ENCODE results near the gene PARD3B.

Gene PARD3B

DNA sequence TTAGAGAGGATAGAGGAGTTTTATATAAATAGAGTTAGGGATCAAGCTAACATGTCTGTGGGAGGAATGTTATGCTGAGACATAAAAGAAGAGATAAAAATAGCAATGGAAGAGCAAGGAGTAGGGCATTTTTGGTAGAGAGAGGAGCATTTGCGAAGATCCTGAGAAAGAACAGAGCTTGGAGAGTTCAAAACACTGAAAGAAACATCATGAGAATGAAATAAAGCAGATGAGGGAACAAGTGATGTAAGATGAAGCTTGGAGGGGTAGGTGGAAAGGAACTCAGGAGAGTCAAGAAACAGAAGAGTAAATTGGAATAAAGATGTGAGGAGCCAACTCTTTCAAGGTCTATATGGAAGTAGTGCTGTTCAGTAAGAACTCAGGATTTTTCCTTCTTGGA, 308.6 kb downstream of the PARD3B start:
- DNase-seq: no peak

DNA sequence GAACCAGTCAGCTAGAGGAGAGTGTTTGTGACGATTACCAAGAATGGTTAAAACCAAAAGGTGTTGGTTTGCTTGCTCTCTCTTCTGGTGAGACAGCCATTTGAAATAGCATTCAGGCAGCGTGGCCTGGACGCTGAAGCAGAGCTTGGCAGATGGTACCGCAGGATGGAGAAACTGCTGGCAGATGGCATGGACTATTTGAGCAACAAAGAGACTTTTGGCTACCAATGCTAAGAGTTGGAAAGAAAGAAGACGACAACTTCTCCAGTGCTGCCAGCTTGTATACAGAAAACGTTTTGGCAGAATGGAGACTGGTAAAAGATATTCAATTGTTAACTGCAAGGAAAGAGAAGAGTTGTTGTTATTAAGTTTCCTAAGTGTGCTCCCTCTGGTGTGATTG, 315.0 kb downstream of the PARD3B start:
- no peak for DNase-seq

DNA sequence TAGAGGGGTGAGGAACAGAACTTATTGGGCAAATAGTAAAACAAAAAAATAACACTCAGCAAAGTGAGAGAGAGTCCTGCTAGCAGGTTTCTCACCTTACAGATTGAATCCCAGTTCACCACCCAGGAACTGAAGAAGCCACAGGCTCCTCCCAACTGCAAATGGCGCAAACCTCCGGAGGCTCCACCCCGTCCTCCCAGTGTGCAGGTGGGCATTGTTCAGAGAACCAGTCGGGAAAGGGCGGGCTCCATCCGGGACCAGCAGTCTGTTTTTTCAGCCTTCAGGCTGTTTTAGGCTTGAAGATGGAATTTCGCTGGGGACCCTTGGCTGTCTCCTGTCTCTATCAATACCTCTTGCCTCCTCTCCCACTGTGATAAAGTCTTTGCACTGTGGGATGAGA, 317.5 kb downstream of the PARD3B start:
- DNase-seq: no peak

DNA sequence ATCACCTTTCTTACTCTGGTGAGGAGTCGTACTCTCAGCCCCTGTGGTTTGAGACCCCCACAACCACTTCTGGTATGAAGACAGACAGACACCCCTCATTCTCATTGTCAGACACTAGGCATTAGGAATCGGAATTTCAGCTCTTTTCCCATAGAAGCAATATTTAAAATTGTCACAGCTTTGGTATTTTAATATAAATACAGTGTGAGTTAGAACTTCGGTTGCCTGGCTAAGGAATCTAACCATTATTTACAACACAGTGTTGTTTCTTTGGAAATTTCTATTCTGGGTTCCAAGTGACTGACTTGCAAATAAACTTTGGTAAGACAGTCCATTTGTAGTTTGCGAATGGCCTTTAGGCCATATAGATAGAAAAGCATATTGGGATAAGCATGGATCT, 318.1 kb downstream of the PARD3B start:
- DNase-seq: no peak

DNA sequence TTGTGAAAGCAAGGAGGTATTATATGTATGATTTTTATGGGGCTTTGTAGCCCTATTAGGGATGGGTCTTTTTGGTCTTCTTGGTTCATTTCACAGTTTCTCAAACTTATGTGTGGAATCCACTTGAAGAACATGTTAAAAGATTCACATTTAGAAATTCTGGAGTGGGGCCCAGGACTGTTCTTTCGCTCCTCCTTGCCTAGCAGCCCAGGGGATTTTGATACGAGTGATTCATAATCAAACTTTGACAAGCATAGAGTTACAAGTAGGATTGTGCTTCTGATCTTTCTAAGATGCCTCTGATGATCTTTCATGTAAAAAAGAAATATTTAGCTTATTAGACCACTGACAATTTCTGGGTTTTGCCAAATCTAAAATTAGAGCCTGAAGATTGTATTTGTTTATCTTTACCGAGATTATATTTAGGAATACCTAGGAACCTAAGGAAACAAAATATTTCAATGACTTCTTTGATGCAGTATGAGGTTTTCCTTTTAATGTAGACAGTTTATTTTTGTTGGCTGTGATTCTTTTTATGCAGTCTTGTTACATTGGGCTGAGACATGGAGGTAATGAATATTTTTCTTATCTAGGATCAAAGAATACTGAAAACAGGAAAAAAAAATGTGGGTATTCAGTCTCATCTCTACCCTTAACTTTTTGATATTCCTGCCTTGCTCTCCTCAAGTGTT, 324.0 kb downstream of the PARD3B start:
- peak; percentile 34 for DNase-seq

DNA sequence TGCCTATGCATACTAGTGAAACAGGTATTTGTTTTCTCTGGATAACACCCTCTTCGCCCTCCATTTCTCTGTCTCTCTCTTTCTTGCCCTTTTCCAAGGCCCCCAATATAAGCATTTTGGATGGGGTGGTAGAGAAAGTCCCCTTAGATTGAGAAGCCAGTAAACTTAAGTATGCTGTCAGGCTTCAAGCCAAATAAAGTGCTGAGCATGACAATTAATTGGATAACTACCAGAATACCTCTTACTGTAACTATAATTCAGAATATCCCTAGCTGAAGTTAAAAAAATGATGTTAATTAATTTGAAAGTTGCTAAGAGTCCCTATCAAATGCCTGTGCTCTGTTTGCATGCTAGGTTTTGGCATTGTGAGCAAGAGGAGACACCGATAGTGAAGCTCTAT, 324.8 kb downstream of the PARD3B start:
- DNase-seq: no peak

DNA sequence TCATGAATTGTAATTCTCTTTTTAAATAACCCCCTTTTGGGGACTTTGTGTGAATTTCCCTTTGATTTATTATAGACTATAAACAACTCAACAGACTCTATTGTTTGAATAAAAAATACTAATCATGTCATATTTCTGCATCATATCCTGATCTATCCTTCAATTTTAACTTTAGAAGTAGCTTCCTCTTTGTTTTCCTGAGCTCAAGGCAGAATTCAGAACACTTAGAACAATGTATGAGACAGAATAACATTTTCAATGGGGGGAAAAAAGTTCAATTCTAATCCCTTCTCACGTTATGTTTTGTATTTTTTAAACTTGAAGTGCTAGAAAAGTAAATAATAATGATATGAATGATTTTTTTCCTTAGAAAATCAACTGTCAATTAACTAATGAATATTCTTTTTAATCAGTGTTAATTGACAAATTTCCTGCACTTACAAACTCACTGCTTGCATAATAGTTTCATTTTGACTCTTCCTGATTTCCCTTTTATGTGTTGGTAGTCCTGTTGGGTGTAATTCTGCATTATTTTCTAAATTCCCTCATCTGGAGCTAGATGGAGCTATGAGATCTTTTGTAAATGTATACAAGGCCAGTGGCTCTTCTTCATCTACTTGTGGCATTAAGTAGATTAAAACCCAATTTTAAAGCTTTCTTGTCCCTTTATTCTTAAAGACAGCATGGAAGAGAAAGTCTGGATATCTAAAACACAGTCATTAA, 326.1 kb downstream of the PARD3B start:
- DNase-seq: peak; percentile 65

DNA sequence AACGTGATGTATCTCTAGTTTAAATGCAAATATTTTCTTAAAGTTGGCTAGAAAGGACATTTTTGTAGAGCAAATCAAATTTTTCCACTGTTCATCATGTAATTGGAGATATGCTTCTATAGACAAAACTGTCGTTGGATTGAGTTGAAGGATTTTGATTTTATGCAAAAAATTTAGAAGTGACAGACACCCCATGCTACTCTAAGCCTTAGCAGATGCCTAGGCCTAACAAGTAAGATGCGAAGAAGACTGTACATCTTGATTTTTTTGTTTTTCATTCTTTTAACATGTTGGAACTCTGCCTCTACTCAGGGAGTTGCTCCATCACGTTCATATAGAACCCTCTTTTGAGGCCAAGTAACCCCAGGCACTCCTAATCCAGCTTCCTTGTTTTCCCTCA, 331.0 kb downstream of the PARD3B start:
- no peak for DNase-seq

DNA sequence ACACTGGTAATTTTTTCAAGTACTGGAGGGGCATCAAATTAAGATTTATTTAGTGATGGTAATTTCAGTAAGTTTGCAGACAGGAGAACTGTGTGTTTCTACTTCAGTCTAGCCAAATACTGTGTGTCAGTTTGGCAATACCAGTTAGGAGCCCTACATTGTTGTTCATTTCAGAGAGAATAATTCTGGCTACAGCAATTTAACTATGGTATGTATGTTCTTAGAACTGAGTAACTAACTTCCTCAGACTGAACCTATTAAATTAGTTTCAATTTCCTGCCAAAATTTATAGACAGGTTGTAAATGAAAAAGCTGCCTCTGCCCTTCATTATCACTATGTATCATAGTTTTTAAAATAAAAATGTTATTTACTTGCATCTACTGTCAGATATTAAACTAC, 332.4 kb downstream of the PARD3B start:
- DNase-seq: no peak

DNA sequence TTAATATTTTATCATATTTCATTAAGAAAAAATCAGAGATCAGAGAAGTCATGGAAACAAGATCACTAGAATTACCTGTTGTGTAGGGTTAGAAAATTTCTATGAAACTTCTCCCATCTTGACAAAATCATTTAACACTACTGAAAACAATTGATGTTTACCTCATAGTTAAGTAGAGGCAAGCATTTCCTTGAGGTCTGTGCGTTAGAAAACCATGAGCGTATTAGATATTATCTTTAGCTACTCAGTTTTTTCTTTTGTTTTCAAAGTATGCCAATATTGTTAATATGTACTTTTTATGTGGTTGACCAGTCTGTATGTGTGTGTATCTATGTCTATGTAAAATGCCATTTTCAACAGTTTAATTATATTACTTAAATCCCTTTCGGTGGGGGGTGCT, 335.7 kb downstream of the PARD3B start:
- no peak for DNase-seq

DNA sequence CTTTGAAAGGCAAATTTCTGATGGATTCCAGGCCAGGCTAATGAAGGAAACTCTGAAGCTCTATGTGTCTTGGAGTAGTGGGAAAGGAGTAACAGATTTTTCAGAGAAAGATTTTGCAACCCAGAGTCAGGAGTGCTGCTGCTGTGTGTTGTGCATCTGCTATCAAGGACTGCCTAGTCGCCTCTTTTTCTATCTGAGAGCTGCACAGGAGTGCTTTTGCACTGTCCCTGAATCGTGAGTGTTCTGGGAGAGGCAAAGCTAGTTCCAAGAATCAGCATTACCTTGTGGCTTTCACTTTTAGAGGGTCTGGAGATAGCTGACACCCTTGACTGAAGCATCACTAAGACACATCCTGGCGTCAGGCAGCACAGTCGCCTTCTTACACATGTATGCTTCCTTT, 336.4 kb downstream of the PARD3B start:
- DNase-seq: no peak

DNA sequence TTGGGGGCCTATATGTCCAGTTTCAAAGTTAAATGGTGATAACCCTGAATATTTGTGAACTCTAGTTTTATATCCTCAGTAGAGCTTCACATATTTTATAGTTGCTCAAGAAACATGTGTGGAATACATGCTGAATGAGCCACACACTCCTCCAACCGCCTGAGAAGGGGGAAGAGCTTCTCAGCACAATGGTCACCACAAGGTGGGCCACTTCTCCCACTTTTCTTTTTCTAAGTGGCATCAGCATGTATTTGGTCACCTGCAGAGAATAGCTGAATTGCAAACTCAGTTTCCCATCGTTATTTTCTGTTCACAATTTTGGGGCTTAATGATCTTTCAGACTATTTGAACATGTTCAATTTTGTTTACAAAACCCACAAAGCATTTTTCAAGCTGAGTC, 340.5 kb downstream of the PARD3B start:
- DNase-seq: peak; percentile 33

DNA sequence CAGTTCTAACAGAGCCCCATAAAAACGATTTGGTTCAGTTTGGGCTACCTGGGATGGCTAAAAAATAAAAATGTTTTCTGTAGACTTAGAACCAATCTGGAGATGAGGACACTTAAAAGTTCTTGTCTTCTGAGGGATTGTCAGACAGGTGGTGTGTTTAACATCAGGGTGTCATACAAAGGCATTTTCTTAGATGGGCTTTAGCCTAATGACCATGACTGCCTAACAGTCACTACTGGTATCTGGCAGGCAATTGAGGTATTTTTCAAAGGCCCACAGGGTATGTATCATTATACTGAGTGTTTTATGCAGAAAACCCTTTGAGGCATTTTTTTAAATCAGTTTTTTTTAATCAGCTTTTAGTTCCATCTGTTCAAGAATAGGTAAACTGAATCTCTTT, 341.4 kb downstream of the PARD3B start:
- no peak for DNase-seq

DNA sequence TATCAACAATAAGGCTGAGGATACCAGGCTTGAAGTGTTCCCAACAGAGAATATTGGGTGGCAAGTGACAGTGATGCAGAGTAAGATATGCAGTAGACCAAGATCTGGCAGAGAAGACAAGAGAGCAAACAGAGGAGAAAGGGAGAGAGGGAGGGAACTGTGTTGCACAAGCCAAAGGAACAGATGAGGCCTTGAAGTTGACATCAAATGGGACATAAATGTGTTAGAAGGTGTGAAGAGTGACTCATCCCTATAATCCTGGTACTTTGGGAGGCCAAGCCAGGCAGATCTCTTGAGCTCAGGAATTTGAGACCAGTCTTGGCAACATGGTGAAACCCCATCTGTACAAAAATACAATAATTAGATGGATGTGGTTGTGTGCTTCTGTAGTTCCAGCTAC, 342.9 kb downstream of the PARD3B start:
- DNase-seq: peak; percentile 35

DNA sequence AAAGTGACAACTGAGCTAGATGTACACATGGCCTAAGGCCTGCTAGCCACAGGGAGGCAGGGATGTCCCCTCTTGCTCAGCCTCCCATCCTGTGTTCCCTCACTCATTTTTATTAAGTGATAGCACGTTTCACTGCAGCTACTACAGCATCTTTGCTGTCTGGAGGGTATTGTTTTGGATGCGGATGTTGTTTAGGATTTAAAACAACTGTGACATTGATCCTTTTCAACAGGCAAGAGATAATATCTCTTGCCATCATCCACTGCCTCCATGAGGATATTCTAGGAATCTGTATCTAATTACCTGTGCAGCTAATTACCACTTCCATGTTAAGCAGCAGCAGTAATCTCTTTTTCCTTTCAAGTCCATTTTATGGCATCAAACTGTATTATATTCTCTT, 345.4 kb downstream of the PARD3B start:
- no peak for DNase-seq

DNA sequence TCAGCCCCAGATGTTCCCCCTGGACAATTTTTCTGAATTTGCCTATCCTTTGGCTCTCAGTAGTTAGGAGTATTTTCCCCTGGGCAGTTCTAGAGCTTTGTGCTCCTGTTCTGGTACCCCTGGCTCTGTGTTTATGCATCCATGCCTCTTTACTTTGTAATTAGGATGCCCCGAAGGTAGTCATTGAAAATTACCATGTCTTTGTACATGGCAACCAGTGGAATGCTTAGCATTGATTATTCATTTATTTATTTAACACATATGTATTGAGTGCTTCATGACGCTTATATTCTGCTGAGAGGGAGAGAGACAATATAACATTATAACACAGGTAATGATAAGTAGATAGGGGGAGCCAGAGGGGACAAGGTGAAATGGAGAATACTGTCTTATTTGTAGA, 346.5 kb downstream of the PARD3B start:
- DNase-seq: no peak

DNA sequence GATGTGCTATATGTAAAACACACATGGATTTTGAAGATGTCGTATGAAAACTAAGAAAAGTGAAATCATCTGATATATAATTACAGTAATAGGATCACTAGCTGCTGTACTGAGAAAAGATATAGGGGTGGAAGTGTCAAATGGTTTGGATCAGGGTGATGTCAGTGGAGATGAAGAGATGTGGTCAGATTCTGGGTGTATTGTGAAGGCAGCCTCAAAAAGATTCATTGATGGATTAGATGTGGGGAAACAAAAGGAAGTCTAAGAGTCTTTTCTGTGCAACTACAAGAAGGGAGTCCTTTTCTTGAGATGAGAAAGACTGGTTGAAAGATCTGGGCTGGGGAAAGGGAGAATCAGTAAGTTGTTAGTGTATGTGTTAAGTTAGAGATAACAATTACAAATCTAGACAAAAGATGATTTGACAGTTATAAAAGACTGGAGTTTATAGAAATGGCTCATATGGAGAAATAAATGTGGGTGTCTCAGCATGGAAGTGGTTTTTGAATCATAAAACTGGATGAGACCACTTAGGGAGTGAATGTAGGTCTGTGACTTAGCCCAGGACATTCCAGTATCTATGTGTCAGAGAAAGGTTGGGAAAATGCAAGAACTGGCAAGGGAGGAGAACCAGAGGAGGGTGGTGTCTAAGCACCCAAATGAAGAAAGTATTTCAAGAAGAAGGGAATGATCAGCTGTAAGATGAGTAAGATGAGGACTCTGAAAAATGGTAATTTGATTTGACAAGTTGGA, 347.4 kb downstream of the PARD3B start:
- peak; percentile 88 for DNase-seq

DNA sequence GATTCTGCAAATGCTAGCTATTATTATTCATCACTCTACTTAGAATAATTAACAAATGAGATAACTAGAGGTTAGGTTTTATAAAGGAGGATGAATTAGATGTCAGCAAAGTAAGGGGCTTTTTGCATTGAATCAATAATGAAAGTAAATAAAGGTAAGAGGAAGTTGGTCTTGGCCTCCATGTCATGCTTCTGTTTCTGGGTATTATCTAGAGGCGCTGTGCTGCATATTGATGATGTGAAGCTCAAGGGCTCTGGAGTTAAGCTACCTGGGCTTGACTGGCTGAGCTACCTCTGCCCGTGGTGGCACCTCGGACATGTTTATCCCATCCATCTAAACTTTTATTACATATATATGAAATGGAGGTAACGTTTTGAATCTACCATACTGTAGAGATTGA, 350.9 kb downstream of the PARD3B start:
- no peak for DNase-seq

DNA sequence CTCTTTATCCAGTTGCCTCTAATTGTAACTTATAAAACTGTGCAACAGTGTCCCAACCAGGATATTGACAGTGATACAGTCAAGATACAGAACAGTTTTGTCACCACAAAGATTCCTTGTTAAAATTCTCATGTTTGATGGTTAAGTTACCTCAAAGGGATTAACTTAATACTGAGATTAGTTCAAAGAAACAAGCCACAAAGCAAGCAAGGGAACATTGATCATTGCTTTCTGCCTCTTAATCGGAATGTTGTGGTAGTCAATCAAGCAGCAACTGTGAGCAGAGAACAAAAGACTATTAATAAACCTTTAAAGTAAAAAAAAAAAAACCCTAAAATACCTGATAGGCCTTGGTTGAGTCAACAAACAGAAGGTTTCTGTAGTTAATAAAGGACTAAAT, 352.3 kb downstream of the PARD3B start:
- no peak for DNase-seq

DNA sequence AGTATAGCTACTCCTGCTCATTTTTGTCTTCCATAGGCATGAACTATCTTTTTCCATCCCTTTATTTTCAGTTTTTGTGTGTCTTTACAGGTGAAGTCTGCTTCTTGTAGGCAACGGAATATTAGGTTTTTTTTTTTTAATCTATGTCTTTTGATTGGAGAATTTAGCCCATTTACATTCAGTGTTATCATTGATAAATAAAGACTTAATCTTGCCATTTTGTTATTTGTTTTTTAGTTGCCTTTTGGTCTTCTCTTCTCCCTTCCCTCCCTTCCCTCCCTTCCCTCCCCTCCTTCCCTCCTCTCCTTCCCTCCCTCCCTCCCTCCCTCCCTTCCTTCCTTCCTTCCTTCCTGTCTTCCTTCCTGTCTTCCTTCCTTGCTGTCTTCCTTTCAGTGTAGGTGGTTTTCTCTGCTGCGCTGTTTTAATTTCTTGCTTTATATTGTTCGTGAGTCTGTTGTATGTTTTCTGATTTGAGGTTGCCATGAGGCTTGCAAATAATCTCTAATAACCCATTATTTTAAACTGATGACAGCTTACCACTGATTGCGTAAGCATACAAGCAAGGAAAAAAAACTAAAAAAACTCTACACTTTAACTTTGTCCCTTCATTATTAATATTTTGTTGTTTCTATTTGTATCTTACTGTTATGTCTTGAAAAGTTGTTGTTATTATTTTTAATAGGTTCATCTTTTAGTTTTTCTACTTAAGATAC, 353.8 kb downstream of the PARD3B start:
- DNase-seq: no peak

DNA sequence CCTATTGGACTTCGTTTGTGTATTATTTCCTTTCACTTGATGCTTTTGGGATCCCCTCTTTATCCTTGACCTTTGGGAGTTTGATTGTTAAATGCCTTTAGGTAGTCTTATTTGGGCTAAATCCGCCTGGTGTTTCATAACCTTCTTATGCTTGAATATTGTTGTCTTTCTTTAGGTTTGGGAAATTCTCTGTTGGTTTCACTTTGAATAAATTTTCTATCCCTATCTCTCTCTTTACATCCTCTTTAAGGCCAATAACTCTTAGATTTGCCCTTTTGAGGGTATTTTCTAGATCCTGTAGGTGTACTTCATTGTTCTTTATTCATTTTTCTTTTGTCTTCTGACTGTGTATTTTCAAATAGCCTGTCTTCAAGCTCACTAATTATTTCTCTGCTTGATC, 354.7 kb downstream of the PARD3B start:
- DNase-seq: no peak

DNA sequence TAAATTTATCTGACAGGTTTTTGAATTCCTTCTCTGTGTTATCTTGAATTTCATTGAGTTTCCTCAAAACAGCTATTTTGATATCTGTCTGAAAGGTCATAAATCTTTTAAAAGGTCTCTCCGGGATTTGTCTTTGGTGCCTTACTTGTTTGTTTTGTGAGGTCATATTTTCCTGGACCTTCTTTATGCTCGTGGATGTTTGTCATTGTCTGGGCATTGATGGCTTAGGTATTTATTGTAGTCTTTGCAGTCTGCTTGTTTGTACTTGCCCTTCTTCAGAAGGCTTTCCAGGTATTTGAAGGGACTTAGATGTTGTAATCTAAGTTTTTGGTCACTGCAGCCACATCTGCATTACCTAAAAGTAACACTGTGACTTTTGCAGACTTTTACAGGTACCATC, 355.2 kb downstream of the PARD3B start:
- no peak for DNase-seq

DNA sequence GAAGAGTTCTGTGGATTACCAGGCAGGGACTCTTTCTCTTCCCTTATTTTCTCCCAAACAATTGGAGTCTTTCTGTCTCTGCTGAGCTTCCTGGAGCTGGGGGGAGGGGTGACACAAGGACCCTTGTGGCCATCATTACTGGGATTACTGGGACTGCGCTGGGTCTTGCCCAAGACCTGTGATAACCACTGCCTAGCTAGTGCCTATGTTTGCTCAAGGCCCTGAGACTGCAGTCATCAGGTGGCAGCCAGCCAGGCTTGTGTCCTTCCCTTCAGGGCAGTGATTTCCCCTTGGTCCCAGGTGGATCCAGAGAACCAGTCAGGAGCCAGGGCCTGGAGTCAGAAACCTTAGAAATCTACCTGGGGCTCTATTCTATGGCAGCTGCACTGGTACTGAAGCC, 355.6 kb downstream of the PARD3B start:
- DNase-seq: no peak

DNA sequence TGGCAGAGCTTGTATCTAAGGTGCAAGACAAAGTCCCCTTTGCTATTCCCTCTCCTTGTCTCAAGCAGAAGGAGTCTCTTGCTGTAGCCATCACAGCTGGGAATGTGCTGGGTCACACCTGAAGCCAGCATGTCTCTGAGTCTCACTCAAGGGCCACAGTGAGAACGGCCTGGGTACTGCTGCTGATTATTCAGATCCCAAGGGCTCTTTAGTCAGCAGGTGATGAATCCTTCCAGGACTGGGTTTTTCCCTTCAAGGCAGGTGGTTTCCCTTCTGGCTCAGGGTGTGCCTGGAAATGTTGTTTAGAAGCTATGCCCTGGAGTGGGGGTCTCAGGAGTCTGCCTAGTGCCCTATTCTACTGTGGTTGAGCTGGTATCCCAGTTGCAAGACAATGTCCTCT, 356.3 kb downstream of the PARD3B start:
- no peak for DNase-seq

Data from fibroblast of skin of right quadriceps (primary cell).